GM12878 (cell line): ENCODE measurements around the gene KIF6. TPM values are rescaled to one million over a fixed set of nuclear protein-coding genes. Genes with fewer than 3 reads are reported as not detected.

Experiments used
- ATAC-seq: fragments of 200-7000 bp; cut with Tn5 transposase; 3 replicates; pipeline ENCODE4 v1.9.1; 2020; ENCODE audit warnings: mild to moderate bottlenecking, moderate library complexity
- BruUV-seq: library from RNA; stranded (reverse); fragments of 400-500 nt; replicated peaks from 2 replicates; lab custom pipeline; 2021; lab: Mats Ljungman, UMichigan
- CTCF ChIA-PET: fragments of 300-600 bp; sonication (Branson Sonifier 250); formaldehyde crosslinking; extraction: SDS; loops from one replicate; lab custom pipeline; 2021; ENCODE audit warnings: inconsistent platforms; lab: Yijun Ruan, JAX
- POLR2A ChIA-PET: fragments of 350-600 bp; formaldehyde crosslinking; extraction: SDS; loops from one replicate; lab custom pipeline; 2021; ENCODE audit warnings: inconsistent platforms; lab: Charles Lee
- RAD21 ChIA-PET: fragments of 300-600 bp; sonication (Branson Sonifier 250); formaldehyde crosslinking; loops from one replicate; lab custom pipeline; 2023; ENCODE audit warnings: antibody characterized with exemption; ENCODE audit not compliant: unreplicated experiment; lab: Charles Lee
- SMC1A ChIA-PET: fragments of 300-600 bp; sonication (Branson Sonifier 250); formaldehyde crosslinking; loops from one replicate; lab custom pipeline; 2023; ENCODE audit not compliant: unreplicated experiment, uncharacterized antibody; lab: Charles Lee
- DNase-seq: peaks from one replicate; pipeline ENCODE4 v3.0.0-alpha.2; 2011; ENCODE audit warnings: low read depth, low spot score
- FAIRE-seq: peaks from 3 replicates; lab custom pipeline; 2011; peaks lifted over from hg19 to GRCh38; lab: Jason Lieb, UNC
- H2AFZ ChIP-seq: 2 replicates; pipeline ENCODE4 v1.6.0; 2011; ENCODE audit warnings: low read depth, low read length, control low read depth; ENCODE audit not compliant: control insufficient read depth
- H3K27ac ChIP-seq: 2 replicates; pipeline ENCODE4 v1.5.1; 2011; ENCODE audit warnings: control low read depth; ENCODE audit not compliant: control insufficient read depth, insufficient read depth
- H3K27me3 ChIP-seq, 2 experiments: replicated peaks in 1 of 2; 2 replicates each; pipeline versions ENCODE4 v1.6.0 to v1.6.1; 2011; ENCODE audit warnings: low read length in 1 of 2; ENCODE audit not compliant: control insufficient read depth in 2 of 2, insufficient read depth in 2 of 2
- H3K36me3 ChIP-seq, 2 experiments: 2 replicates each; pipeline ENCODE4 v1.5.1; 2011; ENCODE audit warnings: low read length in 1 of 2; ENCODE audit not compliant: control insufficient read depth in 2 of 2, insufficient read depth in 2 of 2
- H3K4me1 ChIP-seq: 2 replicates; pipeline ENCODE4 v1.6.1; 2011; ENCODE audit warnings: mild to moderate bottlenecking, low read length, moderate library complexity, mixed read lengths; ENCODE audit not compliant: control insufficient read depth, insufficient read depth
- H3K4me2 ChIP-seq: 2 replicates; pipeline ENCODE4 v1.6.0; 2011; ENCODE audit warnings: control low read depth; ENCODE audit not compliant: control insufficient read depth, insufficient read depth
- H3K4me3 ChIP-seq: fragments of 200-600 bp; sonication (generic); 2 replicates; pipeline ENCODE4 v1.5.1; 2016
- H3K79me2 ChIP-seq: 2 replicates; pipeline ENCODE4 v1.6.0; 2011; ENCODE audit warnings: low read length; ENCODE audit not compliant: control insufficient read depth, insufficient read depth
- H3K9ac ChIP-seq: 2 replicates; pipeline ENCODE4 v1.8.0; 2011; ENCODE audit warnings: low read length, control low read depth, mixed read lengths; ENCODE audit not compliant: control insufficient read depth, insufficient read depth
- H3K9me3 ChIP-seq: replicated peaks from 3 replicates; pipeline ENCODE4 v1.5.1; 2011; ENCODE audit warnings: mild to moderate bottlenecking, low read length; ENCODE audit not compliant: control insufficient read depth, insufficient read depth
- H4K20me1 ChIP-seq: 2 replicates; pipeline ENCODE4 v1.6.0; 2011; ENCODE audit not compliant: control insufficient read depth, insufficient read depth
- BMI1 ChIP-seq: fragments of 450-650 bp; IDR thresholded peaks from 2 replicates; pipeline ENCODE4 v1.6.1; 2016; ENCODE audit warnings: mild to moderate bottlenecking, moderate library complexity, borderline replicate concordance
- CEBPB ChIP-seq, 2 experiments: fragments of 150-350 bp in 1 of 2; IDR thresholded peaks; 2 replicates each; pipeline ENCODE4 v1.6.1; 2012 to 2014; ENCODE audit warnings: low read depth in 2 of 2, low read length in 2 of 2, borderline replicate concordance in 1 of 2, inconsistent platforms in 1 of 2
- CREM ChIP-seq: IDR thresholded peaks from 2 replicates; pipeline ENCODE4 v1.6.1; 2014; ENCODE audit warnings: antibody characterized with exemption, low read depth
- EGR1 ChIP-seq, 2 experiments: IDR thresholded peaks; 1 replicate in 1 of 2; 2 replicates in 1 of 2; pipeline ENCODE4 v1.6.1; 2011 to 2012; ENCODE audit warnings: low read depth in 2 of 2, low read length in 2 of 2, borderline replicate concordance in 1 of 2, mild to moderate bottlenecking in 1 of 2, moderate library complexity in 1 of 2
- JUNB ChIP-seq: IDR thresholded peaks from 2 replicates; pipeline ENCODE4 v1.6.1; 2016; ENCODE audit warnings: antibody characterized with exemption, mild to moderate bottlenecking
- MTA2 ChIP-seq: fragments of 450-650 bp; IDR thresholded peaks from 2 replicates; pipeline ENCODE4 v1.6.1; 2016; ENCODE audit warnings: low read depth, mild to moderate bottlenecking, moderate library complexity
- MYB ChIP-seq: fragments of 150-350 bp; IDR thresholded peaks from 2 replicates; pipeline ENCODE4 v1.6.1; 2014; ENCODE audit warnings: mild to moderate bottlenecking, low read depth, low read length, borderline replicate concordance
- NFYA ChIP-seq: IDR thresholded peaks from 2 replicates; pipeline ENCODE4 v1.6.1; 2011; ENCODE audit warnings: low read depth, mild to moderate bottlenecking, low read length, improper control_type of control experiment, borderline replicate concordance
- NR2C1 ChIP-seq: fragments of 450-650 bp; IDR thresholded peaks from 2 replicates; pipeline ENCODE4 v1.6.1; 2017; ENCODE audit warnings: antibody characterized with exemption, mild to moderate bottlenecking, moderate library complexity
- NR2C2 ChIP-seq: IDR thresholded peaks from 2 replicates; pipeline ENCODE4 v1.6.1; 2011; ENCODE audit warnings: borderline replicate concordance, low read depth; ENCODE audit not compliant: control insufficient read depth, insufficient read length
- PML ChIP-seq: IDR thresholded peaks from 2 replicates; pipeline ENCODE4 v1.6.1; 2012; ENCODE audit warnings: low read length, inconsistent platforms
- RELA ChIP-seq: fragments of 450-650 bp; IDR thresholded peaks from 2 replicates; pipeline ENCODE4 v1.8.0; 2014; ENCODE audit warnings: borderline replicate concordance; ENCODE audit not compliant: partially characterized antibody
- SIX5 ChIP-seq: IDR thresholded peaks from 2 replicates; pipeline ENCODE4 v1.6.1; 2011; ENCODE audit warnings: mild to moderate bottlenecking, low read depth, low read length, moderate library complexity; ENCODE audit not compliant: severe bottlenecking
- SMARCA5 ChIP-seq: fragments of 450-650 bp; IDR thresholded peaks from 2 replicates; pipeline ENCODE4 v1.6.1; 2017; ENCODE audit warnings: mild to moderate bottlenecking
- SUZ12 ChIP-seq: fragments of 200-600 bp; sonication (generic); IDR thresholded peaks from one replicate; pipeline ENCODE4 v1.6.1; 2018; ENCODE audit warnings: antibody characterized with exemption, mild to moderate bottlenecking; ENCODE audit not compliant: unreplicated experiment
- TCF12 ChIP-seq: IDR thresholded peaks from 2 replicates; pipeline ENCODE4 v1.6.1; 2011; ENCODE audit warnings: low read depth, mild to moderate bottlenecking, low read length
- WGBS: methylation state at CpG from one replicate; pipeline ENCODE4 v1.1.6; 2016; ENCODE audit warnings: low lambda C conversion rate; ENCODE audit not compliant: insufficient replicate concordance, insufficient coverage; ENCODE audit errors: missing lambda C conversion rate; 5-methylcytosine and 5-hydroxymethylcytosine counted together
- in situ Hi-C: fragments of 300-500 bp; cut with MboI; formaldehyde crosslinking; loops from 9 replicates; pipeline ENCODE4 v1.14.3; 2018; ENCODE audit warnings: mixed read lengths
- intact Hi-C: fragments of 100-400 bp; cut with micrococcal nuclease; formaldehyde crosslinking; loops from one replicate; pipeline ENCODE4 v1.14.2; 2022; ENCODE audit not compliant: unreplicated experiment
- polyA plus RNA-seq, 11 experiments: library from polyadenylated mRNA; depleted of rRNA in 4 of 11; unstranded in 6 of 11; stranded (reverse) in 5 of 11; fragments of >200 nt; fragmentation: Nextera tagmentation in 4 of 11; fragmentation: Illumina TruSeq in 1 of 11; extraction: Ambion mirVana in 4 of 11; extraction: Trizol in 1 of 11; gene quantifications; 1 replicate in 1 of 11; 2 replicates in 10 of 11; pipeline versions ENCODE4 v1.2.1 to v1.2.3, GENCODE V29; 2011 to 2016; ENCODE audit warnings: inconsistent platforms in 2 of 11, missing spikeins in 2 of 11, low read depth in 1 of 11
- total RNA-seq, 4 experiments: library from RNA; depleted of rRNA in 3 of 4; stranded (reverse); fragments of >200 nt in 3 of 4; fragmentation: Illumina TruSeq in 1 of 4; extraction: Trizol in 1 of 4; gene quantifications; 2 replicates each; pipeline versions ENCODE4 v1.2.1 to v1.2.3, GENCODE V29; 2013 to 2021

The KIF6 gene
- total and polyA plus RNA-seq, 10 of the 15 experiments (the other 5 are each of a cell fraction or from before 2014, with no cell fraction given): 0.09 to 1.0 (median 0.28) TPM

DNA sequence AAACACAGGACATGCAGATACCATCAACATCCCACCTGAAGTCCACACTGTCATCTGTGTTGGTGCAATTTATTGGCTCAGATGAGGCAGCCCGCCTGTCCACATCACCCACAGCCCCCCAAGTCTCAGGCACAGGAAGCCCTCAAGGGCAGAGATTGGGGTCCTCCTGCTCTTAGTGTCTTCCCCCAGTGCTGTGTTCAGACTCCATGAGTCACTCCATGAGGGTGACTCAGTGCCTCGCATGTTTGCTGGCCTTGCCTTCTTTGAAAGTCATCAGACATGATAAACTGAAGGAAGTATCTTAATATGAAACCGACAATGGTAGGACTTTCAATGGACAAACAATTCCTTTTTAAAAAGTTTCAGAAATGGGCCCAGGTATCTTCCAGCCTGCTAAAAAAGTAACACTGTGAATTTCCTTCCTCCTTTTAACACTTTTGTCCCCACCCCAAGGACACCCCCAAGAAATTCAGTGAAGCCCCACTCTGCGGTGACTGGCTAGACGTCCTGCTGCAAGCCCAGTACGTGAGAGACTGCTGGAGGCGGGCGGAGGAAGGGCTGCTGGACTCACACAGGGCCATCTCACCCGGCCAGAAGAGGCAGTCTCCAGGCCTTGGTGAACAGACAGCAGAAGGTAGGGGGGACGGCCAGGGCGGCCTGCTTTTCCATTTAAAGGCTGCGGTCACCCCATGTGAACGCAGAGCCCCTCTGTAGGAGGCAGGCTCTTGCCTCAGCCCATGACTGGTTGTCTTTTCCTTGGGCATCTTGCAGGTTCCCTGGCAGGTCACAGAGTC is 359.7 kb downstream of the KIF6 start:
- no peaks in the 10 kb centered on the region for H3K27me3 ChIP-seq
- no peak overlapping the region for H2AFZ ChIP-seq
- H3K9me3 ChIP-seq: no peaks in the 10 kb centered on the region
- no peak for FAIRE-seq
- H3K4me2 ChIP-seq: no peak overlapping the region
- no peaks in the 10 kb centered on the region for H4K20me1 ChIP-seq
- H3K4me3 ChIP-seq: no peak overlapping the region
- in situ Hi-C loops (no loop called here), intact Hi-C loops (no loop called here)
- ChIA-PET SMC1A (interaction anchor here (0.8 to 2.2 kb wide), 4 partner anchors 12 to 527 kb away, joined by 3 to 7 read pairs (median 4); no protein-coding TSS in a partner anchor), POLR2A (no interaction called here), CTCF (interaction anchor here (1.9 to 3.5 kb wide), 4 partner anchors 18 to 528 kb away, joined by 7 to 24 read pairs (median 12); no protein-coding TSS in a partner anchor), RAD21 (interaction anchor here (1.3 kb wide), 1 partner anchor 23 kb away, joined by 3 read pairs; no protein-coding TSS in a partner anchor)
- no peak for TF ChIP-seq NR2C1
- no peak for TF ChIP-seq SIX5
- no peak for TF ChIP-seq CREM
- no peak for TF ChIP-seq SUZ12
- no peak for TF ChIP-seq NR2C2
- no peak for DNase-seq
- H3K4me1 ChIP-seq: no peaks in the 10 kb centered on the region
- no peak overlapping the region for H3K27ac ChIP-seq
- no TSS peak for BruUV-seq
- no peaks in the 10 kb centered on the region for H3K79me2 ChIP-seq
- H3K36me3 ChIP-seq: no peaks in the 10 kb centered on the region
- WGBS: 33% methylated on average over 13 of the region's 13 CpGs
- no peak for ATAC-seq
- no peak overlapping the region for H3K9ac ChIP-seq

DNA sequence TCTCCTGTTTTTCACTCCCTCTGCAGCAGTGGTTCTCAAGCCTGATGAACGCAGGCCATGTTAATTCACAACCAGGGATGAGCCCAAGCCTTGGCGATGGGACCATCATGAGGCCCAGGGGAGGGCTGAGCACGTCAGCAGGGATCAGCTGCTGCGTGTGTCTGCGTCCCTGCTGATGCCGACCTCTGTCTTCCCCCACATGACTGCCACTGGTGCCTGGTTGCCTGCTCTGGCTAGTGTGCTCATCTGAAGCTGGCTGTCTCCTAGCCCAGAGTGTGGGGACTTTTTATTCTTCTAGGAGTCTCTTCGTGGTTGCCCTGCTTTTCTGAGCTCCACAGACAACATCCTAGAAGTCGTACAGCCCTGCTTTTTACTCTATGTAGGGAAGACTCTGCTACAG is 361.9 kb downstream of the KIF6 start:
- Histone ChIP-seq H3K4me3 (no peak overlapping the region), H3K27me3 (no peaks in the 10 kb centered on the region), H3K79me2 (no peaks in the 10 kb centered on the region), H3K4me2 (no peak overlapping the region), H3K27ac (no peak overlapping the region), H3K36me3 (no peaks in the 10 kb centered on the region), H3K9me3 (no peaks in the 10 kb centered on the region), H3K4me1 (no peaks in the 10 kb centered on the region), H4K20me1 (no peaks in the 10 kb centered on the region), H2AFZ (no peak overlapping the region), H3K9ac (no peak overlapping the region)
- FAIRE-seq: no peak
- WGBS: 43% methylated on average over 8 of the region's 8 CpGs
- TF ChIP-seq NFYA: no peak
- TF ChIP-seq EGR1 (IDR thresholded peaks at IDR 0.05; ENCODE audit: borderline replicate concordance in 1 of 2, low read depth in 2 of 2, low read length in 2 of 2): no peak
- no peak for TF ChIP-seq RELA
- TF ChIP-seq MYB: no peak
- TF ChIP-seq SMARCA5: no peak
- no peak for TF ChIP-seq JUNB
- TF ChIP-seq BMI1: no peak
- TF ChIP-seq PML: no peak
- no peak for TF ChIP-seq MTA2
- no peak for TF ChIP-seq CEBPB (IDR thresholded peaks at IDR 0.05; ENCODE audit: borderline replicate concordance in 1 of 2, low read depth in 2 of 2, low read length in 2 of 2)
- TF ChIP-seq TCF12: no peak
- ATAC-seq: no peak
- CTCF ChIA-PET: interaction anchor here (0.7 to 3.7 kb wide), 27 partner anchors 7 to 1665 kb away, joined by 3 to 27 read pairs (median 5); partner anchors contain the start of gene DAAM2
- POLR2A ChIA-PET: no interaction called here
- SMC1A ChIA-PET: interaction anchor here (0.8 to 3.0 kb wide), 14 partner anchors 12 to 536 kb away, joined by 3 to 9 read pairs (median 4); no protein-coding TSS in a partner anchor
- in situ Hi-C loops (no loop called here), intact Hi-C loops (loop anchor here (5.0 kb wide), 3 partner anchors 244 to 949 kb away; no protein-coding TSS in a partner anchor)
- RAD21 ChIA-PET: interaction anchor here (0.6 to 2.4 kb wide), 10 partner anchors 7 to 945 kb away, joined by 3 to 15 read pairs (median 4); no protein-coding TSS in a partner anchor
- no TSS peak for BruUV-seq
- no peak for DNase-seq
